Esophagus (tissue), 2 donors: ENCODE data around the gene HAO1. TPM values are rescaled to one million over a fixed set of nuclear protein-coding genes. Genes with fewer than 3 reads are reported as not detected.
"Not testable (repeated sequence)": the region's sequence is repeated elsewhere in the genome, so short reads cannot be mapped to it uniquely, and the experiment has no call there.

Experiments used
- H3K27ac ChIP-seq, 2 donors: one replicate each; pipeline ENCODE4 v1.5.1; 2013; ENCODE audit warnings: low read depth in 2 of 2, mild to moderate bottlenecking in 2 of 2, inconsistent platforms in 1 of 2, low read length in 1 of 2, moderate library complexity in 1 of 2
- H3K27me3 ChIP-seq, 2 donors: one replicate each; pipeline ENCODE4 v1.6.1; 2013; ENCODE audit warnings: low read length in 2 of 2, control low read depth in 1 of 2, mild to moderate bottlenecking in 1 of 2; ENCODE audit not compliant: insufficient read depth in 2 of 2, control insufficient read depth in 1 of 2
- H3K36me3 ChIP-seq, 2 donors: one replicate each; pipeline ENCODE4 v1.6.1; 2013; ENCODE audit warnings: low read length in 1 of 2; ENCODE audit not compliant: control insufficient read depth in 2 of 2, insufficient read depth in 2 of 2
- H3K4me1 ChIP-seq, 2 donors: one replicate each; pipeline ENCODE4 v1.6.1; 2013; ENCODE audit warnings: low read length in 1 of 2; ENCODE audit not compliant: control insufficient read depth in 2 of 2, insufficient read depth in 2 of 2
- H3K4me3 ChIP-seq, 2 donors: one replicate each; pipeline ENCODE4 v1.5.1; 2013; ENCODE audit warnings: low read length in 2 of 2, mild to moderate bottlenecking in 2 of 2, low read depth in 1 of 2, moderate library complexity in 1 of 2
- H3K9me3 ChIP-seq, 2 donors: one replicate each; pipeline ENCODE4 v1.6.1; 2013; ENCODE audit warnings: mild to moderate bottlenecking in 2 of 2, low read depth in 1 of 2, low read length in 1 of 2, moderate library complexity in 1 of 2; ENCODE audit not compliant: control insufficient read depth in 2 of 2, insufficient read depth in 1 of 2
- WGBS, 2 donors: extraction: QIAGEN DNeasy Blood & Tissue Kit; methylation state at CpG; one replicate each; pipeline ENCODE4 v1.1.7; 2013; 5-methylcytosine and 5-hydroxymethylcytosine counted together
- polyA plus RNA-seq, 2 donors: library from polyadenylated mRNA; stranded (reverse); fragments of 200-250 nt; gene quantifications; one replicate each; pipeline ENCODE4 v1.2.3, GENCODE V29; 2013
- donor health status: healthy with polysubstance abuse.
- donor health status: Bipolar disorder and iron deficiency.

HAO1 gene
- polyA plus RNA-seq, 2 donors, result not detected

- H3K4me1 ChIP-seq, result no peaks in the 10 kb centered on the region
- H3K4me3 ChIP-seq, result no peak overlapping the region
- no peaks in the 10 kb centered on the region for H3K27me3 ChIP-seq
- WGBS, 2 donors, result 91 to 93% methylated on average over 2 of the region's 2 CpGs
- no peaks in the 10 kb centered on the region for H3K36me3 ChIP-seq
- no peaks in the 10 kb centered on the region for H3K9me3 ChIP-seq
- no peak overlapping the region for H3K27ac ChIP-seq
Measured at GRCh38 chr20:7971536-7972280, 31.4 kb upstream of the HAO1 start.

DNA sequence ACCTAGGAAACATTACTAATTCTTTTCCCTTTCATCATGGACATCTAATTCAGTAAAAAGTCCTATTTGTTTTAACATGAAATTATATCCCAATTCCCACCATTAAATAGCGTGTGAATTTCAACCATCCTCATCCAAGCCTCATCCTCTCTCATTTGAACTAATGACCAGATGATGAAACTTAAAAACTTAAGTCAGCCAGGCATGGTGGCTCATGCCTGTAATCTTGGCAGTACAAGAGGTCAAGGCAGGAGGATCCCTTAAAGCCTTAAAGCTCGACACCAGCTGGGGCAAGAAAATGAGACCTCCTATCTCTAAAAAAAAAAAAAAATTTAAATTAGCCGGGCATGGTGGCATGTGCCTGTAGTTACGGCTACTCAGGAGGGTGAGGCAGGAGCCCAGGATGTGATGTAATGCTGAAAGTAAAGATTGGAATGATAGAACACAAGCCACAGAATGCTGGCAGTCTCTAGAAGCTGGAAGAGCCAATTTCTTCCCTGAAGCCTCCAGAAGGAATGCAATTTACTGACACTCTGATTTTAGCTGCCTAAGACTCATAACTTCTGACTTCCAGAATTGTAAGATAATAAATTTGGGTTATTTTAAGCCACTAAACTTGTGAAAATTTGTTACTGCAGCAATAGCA, 27.1 kb upstream of the HAO1 start:
- no peaks in the 10 kb centered on the region for H3K9me3 ChIP-seq
- H3K27ac ChIP-seq, result no peak overlapping the region
- no peaks in the 10 kb centered on the region for H3K36me3 ChIP-seq
- no peaks in the 10 kb centered on the region for H3K4me1 ChIP-seq
- 72 to 83% methylated on average over 4 of the region's 4 CpGs for WGBS, 2 donors
- H3K27me3 ChIP-seq, result no peaks in the 10 kb centered on the region
- H3K4me3 ChIP-seq, result no peak overlapping the region

DNA sequence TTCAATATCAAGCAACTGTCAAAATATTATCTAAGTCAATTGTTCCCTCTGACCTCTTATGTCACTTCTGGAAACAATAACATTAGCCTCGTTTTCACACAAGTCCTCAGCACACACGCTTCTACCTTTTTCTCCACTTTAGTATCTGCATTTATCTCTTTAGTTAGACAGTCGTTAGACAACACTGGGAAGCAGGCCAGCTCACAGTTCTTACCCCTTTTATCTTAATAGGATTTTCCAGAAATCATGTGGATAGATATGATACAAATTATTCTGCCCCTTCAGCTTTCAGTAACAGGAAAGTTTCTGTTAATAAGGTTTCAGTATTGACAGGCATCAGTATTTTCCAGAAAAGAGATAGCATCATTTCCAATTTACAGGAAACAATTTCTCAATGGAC, 25.9 kb upstream of the HAO1 start:
- 28 to 31% methylated on average over 3 of the region's 3 CpGs for WGBS, 2 donors
- no peaks in the 10 kb centered on the region for H3K27me3 ChIP-seq
- no peaks in the 10 kb centered on the region for H3K4me1 ChIP-seq
- H3K9me3 ChIP-seq, result no peaks in the 10 kb centered on the region
- H3K4me3 ChIP-seq, result no peak overlapping the region
- no peaks in the 10 kb centered on the region for H3K36me3 ChIP-seq
- no peak overlapping the region for H3K27ac ChIP-seq

- no peaks in the 10 kb centered on the region for H3K4me1 ChIP-seq
- H3K9me3 ChIP-seq, result no peaks in the 10 kb centered on the region
- WGBS, 2 donors, result 17 to 38% methylated on average over 1 of the region's 1 CpG
- peaks cover 0 to 2% of the 10 kb centered on the region in 2 donors for H3K27me3 ChIP-seq
- H3K4me3 ChIP-seq, result no peak overlapping the region
- H3K27ac ChIP-seq, result no peak overlapping the region
- H3K36me3 ChIP-seq, result no peaks in the 10 kb centered on the region
Measured at GRCh38 chr20:7959484-7959883, 19.2 kb upstream of the HAO1 start.

DNA sequence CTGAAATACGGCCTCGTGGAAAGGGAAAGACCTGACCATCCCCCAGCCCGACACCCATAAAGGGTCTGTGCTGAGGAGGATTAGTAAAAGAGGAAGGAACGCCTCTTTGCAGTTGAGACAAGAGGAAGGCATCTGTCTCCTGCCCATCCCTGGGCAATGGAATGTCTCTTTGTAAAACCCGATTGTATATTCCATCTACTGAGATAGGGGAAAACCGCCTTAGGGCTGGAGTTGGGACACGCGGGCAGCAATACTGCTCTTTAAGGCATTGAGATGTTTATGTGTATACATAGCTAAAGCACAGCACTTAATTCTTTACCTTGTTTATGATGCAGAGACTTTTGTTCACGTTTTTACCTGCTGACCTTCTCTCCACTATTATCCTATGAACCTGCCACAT, 16.3 kb upstream of the HAO1 start:
- not testable (repeated sequence) for H3K27me3 ChIP-seq, H3K36me3 ChIP-seq, H3K27ac ChIP-seq, H3K4me3 ChIP-seq, H3K4me1 ChIP-seq, H3K9me3 ChIP-seq
- 76 to 80% methylated on average over 9 of the region's 9 CpGs for WGBS, 2 donors

GRCh38 chr20:7950387-7950786, 10.1 kb upstream of the HAO1 start:
- H3K27ac ChIP-seq, result no peak overlapping the region
- no peaks in the 10 kb centered on the region for H3K27me3 ChIP-seq
- 64 to 71% methylated on average over 1 of the region's 1 CpG for WGBS, 2 donors
- no peaks in the 10 kb centered on the region for H3K9me3 ChIP-seq
- H3K4me1 ChIP-seq, result no peaks in the 10 kb centered on the region
- no peak overlapping the region for H3K4me3 ChIP-seq
- no peaks in the 10 kb centered on the region for H3K36me3 ChIP-seq

DNA sequence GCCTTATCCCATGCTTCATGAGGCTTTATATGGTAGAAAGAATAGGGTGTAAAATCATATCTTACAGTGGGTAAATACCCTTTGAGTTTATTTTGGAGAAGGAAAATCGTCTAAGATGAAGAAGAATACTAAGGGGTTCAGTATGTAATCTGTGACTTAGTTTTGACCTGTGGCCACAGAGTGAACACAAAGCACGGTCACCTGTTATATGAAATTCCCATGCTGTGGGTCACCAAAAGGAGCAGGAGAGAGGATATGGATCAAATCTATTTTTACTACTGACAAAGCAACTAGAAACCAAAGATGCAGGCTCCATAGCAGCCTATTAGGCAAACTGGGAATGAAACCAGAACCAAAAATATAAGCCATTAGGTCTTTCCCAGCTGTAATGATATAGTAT, 3.6 kb upstream of the HAO1 start:
- Histone ChIP-seq H3K27ac (no peak overlapping the region), H3K27me3 (no peaks in the 10 kb centered on the region), H3K4me3 (no peak overlapping the region), H3K4me1 (no peaks in the 10 kb centered on the region), H3K9me3 (no peaks in the 10 kb centered on the region), H3K36me3 (no peaks in the 10 kb centered on the region)
- 29 to 35% methylated on average over 2 of the region's 2 CpGs for WGBS, 2 donors

- WGBS, 2 donors, result 56 to 79% methylated on average over 4 of the region's 4 CpGs
- Histone ChIP-seq H3K4me1 (no peaks in the 10 kb centered on the region), H3K4me3 (no peak overlapping the region), H3K27me3 (no peaks in the 10 kb centered on the region), H3K9me3 (no peaks in the 10 kb centered on the region), H3K27ac (no peak overlapping the region), H3K36me3 (no peaks in the 10 kb centered on the region)
Measured at GRCh38 chr20:7939663-7940062, 595 bp downstream of the HAO1 start.

DNA sequence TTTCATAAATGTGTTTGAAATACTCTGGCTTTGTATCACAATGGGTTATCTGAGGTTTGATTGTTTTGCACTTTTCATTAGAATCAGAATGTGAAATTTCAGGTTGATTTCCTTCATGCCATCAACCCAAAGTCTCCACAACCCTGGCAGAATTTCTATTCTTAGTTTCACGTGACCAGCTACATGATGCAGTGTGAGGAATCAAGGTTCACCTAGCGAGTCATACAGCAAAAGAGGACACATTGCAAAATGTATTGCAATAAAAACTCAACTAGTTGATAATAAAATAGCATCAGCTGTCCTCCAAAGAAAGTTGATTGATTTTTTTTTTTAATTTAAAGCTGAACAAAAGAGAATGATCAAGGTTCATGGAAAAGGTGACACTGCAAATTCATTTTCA, 2.2 kb downstream of the HAO1 start:
- Histone ChIP-seq H3K4me1 (no peaks in the 10 kb centered on the region), H3K27me3 (no peaks in the 10 kb centered on the region), H3K9me3 (no peaks in the 10 kb centered on the region), H3K36me3 (no peaks in the 10 kb centered on the region), H3K4me3 (no peak overlapping the region), H3K27ac (no peak overlapping the region)
- WGBS, 2 donors, result 75 to 86% methylated on average over 2 of the region's 2 CpGs

DNA sequence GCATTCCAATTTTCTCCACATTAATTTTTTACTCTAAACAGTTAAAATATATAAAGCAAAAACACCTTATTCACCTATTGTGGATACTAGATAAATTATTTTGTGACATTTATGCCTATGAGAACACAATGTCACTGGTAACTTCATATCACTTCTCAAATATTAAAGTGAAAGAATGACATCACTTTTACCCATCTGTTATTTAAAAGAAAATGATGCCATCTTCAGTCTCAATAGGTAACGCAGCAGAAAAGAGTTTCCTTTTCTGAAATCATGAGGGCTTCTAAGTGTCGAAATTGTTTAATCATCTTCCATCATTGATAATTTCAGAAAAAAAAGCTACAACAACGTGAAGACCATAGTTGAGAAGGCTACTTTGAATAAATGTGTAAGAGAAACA, 2.9 kb downstream of the HAO1 start:
- Histone ChIP-seq H3K27me3 (no peaks in the 10 kb centered on the region), H3K4me3 (no peak overlapping the region), H3K36me3 (no peaks in the 10 kb centered on the region), H3K4me1 (no peaks in the 10 kb centered on the region), H3K27ac (no peak overlapping the region), H3K9me3 (no peaks in the 10 kb centered on the region)
- 84 to 90% methylated on average over 3 of the region's 3 CpGs for WGBS, 2 donors
